Measurements from ENCODE around the gene DHRSX.
"Not testable (repeated sequence)": the region's sequence is repeated elsewhere in the genome, so short reads cannot be mapped to it uniquely, and the experiment has no call there.

Gene DHRSX

DNA sequence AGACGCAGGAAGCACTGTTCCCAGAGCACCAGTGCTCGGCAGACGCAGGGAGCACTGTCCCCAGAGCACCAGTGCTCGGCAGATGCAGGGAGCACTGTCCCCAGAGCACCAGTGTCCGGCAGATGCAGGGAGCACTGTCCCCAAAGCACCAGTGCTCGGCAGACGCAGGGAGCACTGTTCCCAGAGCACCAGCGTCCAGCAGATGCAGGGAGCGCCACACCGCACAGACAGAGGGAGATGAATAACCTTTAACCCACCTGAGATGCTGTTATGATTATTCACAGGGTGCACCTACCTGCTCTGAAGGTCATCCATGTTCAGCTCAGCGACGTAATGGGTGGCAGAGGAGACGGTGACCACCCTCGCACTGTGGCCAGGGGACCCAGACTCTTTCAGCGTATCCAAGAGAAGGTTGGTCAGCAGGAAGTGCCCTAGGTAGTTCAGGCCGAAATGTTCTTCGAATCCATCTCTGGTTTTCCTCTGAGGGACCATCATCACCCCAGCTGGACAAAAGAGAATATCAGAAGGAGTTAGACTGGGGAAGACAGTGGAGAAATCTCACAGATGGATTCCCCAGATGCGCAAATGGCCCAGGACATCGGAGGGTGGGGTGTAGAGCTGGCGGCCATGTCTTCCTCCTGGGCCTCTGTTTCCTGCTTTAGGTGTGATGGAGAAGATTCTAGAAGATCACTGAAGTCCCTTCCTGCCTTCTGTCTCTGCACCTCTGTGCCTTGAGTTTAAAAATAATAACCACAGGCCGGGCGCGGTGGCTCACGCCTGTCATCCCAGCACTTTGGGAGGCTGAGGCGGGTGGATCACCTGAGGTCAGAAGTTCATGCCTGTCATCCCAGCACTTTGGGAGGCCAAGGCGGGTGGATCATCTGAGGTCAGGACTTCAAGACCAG is 234.1 kb downstream of the DHRSX start:
- TF ChIP-seq, protein P1, sequence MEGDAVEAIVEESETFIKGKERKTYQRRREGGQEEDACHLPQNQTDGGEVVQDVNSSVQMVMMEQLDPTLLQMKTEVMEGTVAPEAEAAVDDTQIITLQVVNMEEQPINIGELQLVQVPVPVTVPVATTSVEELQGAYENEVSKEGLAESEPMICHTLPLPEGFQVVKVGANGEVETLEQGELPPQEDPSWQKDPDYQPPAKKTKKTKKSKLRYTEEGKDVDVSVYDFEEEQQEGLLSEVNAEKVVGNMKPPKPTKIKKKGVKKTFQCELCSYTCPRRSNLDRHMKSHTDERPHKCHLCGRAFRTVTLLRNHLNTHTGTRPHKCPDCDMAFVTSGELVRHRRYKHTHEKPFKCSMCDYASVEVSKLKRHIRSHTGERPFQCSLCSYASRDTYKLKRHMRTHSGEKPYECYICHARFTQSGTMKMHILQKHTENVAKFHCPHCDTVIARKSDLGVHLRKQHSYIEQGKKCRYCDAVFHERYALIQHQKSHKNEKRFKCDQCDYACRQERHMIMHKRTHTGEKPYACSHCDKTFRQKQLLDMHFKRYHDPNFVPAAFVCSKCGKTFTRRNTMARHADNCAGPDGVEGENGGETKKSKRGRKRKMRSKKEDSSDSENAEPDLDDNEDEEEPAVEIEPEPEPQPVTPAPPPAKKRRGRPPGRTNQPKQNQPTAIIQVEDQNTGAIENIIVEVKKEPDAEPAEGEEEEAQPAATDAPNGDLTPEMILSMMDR (IDR thresholded peaks at IDR 0.05; ENCODE audit: insufficient read depth, low read depth, low read length, missing control alignments) = no peak

DNA sequence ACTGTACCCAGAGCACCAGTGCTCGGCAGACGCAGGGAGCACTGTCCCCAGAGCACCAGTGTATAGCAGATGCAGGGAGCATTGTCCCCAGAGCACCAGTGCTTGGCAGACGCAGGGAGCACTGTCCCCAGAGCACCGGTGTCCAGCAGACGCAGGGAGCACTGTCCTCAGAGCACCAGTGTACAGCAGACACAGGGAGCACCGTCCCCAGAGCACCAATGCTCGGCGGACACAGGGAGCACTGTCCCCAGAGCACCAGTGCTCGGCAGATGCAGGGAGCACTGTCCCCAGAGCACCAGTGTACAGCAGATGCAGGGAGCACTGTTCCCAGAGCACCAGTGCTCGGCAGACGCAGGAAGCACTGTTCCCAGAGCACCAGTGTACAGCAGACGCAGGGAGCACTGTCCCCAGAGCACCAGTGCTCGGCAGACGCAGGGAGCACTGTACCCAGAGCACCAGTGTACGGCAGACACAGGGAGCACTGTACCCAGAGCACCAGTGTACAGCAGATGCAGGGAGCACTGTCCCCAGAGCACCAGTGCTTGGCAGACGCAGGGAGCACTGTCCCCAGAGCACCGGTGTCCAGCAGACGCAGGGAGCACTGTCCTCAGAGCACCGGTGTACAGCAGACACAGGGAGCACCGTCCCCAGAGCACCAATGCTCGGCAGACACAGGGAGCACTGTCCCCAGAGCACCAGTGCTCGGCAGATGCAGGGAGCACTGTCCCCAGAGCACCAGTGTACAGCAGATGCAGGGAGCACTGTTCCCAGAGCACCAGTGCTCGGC is 234.9 kb downstream of the DHRSX start:
- not testable (repeated sequence) for DNase-seq (ENCODE audit: low read depth); H3K4me3 ChIP-seq (ENCODE audit: low read depth, low read length)

More for the DNA sequence above, 234.1 kb downstream of the DHRSX start:
- H3K4me3 ChIP-seq (ENCODE audit: low read depth, low read length) = no peak overlapping the region
- DNase-seq (ENCODE audit: low read depth) = no peak

DNA sequence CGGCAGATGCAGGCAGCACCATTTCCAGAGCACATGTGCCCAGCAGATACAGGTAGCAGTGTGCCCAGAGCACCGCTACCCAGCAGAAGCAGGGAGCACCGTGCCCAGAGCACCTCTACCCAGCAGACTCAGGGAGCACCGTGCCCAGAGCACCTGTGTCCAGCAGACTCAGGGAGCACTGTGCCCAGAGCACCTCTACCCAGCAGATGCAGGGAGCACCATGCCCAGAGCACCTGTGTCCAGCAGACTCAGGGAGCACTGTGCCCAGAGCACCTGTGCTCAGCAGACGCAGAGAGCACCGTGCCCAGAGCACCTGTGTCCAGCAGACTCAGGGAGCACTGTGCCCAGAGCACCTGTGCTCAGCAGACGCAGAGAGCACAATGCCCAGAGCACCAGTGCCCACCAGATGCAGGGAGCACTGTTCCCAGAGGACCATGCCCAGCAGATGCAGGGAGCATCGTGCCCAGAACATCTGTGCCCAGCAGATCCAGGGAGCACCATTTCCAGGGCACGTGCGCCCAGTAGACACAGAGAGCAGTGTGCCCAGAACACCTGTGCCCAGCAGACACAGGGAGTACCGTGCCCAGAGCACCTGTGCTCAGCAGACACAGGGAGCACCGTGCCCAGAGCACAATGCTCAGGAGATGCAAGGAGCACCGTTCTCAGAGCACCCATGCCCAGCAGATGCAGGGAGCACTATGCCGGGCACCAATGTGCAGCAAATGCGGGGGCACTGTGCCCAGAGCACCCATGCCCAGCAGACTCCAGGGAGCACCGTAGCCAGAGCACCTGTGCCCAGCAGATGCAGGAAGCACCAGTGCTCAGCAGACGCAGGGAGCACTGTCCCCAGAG is 236.4 kb downstream of the DHRSX start:
- TF ChIP-seq, protein P1 (IDR thresholded peaks at IDR 0.05; ENCODE audit: insufficient read depth, low read depth, low read length, missing control alignments) = no peak
- no peak overlapping the region for H3K4me3 ChIP-seq (ENCODE audit: low read depth, low read length)
- no peak for DNase-seq (ENCODE audit: low read depth)

DNA sequence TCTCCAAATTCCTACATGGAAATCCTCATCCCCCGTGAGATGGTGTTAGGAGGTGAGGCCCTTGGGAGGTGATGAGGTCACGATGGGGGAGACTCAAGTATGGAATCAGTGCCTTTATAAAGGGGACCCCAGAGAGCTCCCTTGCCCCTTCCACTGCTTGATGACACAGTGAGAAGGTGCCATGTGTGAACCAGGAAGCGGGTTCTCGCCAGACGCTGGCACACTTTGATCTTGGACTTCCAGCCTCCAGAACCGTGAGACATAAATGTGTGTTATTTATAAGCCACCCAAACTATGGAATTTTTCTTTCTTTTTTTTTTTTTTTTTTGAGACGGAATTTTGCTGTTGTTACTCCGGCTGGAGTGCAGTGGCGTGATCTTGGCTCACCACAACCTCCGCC is 237.6 kb downstream of the DHRSX start:
- TF ChIP-seq, protein P1 (IDR thresholded peaks at IDR 0.05; ENCODE audit: insufficient read depth, low read depth, low read length, missing control alignments) = no peak
- no peak for DNase-seq (ENCODE audit: low read depth)
- no peak overlapping the region for H3K4me3 ChIP-seq (ENCODE audit: low read depth, low read length)

DNA sequence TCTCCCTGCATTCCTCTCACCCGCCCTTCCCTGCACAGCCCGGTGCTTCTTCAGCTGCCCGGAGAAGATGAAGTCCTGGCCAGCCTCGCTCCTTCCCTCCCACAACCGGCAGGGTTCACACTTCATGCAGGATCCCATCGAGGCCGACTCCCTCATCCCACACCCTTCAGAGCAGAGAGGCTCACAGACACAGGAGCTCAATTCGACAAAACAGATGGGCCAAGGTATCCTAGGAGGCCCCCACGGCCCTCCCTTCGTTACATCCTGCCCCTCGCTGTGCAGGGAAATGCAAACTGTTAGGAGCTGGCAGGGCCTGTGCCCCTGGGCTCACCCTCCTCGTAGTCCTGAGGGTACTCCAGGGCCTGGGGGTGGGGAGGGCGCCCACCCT is 238.1 kb downstream of the DHRSX start:
- TF ChIP-seq, protein P1 (IDR thresholded peaks at IDR 0.05; ENCODE audit: insufficient read depth, low read depth, low read length, missing control alignments) = no peak

DNA sequence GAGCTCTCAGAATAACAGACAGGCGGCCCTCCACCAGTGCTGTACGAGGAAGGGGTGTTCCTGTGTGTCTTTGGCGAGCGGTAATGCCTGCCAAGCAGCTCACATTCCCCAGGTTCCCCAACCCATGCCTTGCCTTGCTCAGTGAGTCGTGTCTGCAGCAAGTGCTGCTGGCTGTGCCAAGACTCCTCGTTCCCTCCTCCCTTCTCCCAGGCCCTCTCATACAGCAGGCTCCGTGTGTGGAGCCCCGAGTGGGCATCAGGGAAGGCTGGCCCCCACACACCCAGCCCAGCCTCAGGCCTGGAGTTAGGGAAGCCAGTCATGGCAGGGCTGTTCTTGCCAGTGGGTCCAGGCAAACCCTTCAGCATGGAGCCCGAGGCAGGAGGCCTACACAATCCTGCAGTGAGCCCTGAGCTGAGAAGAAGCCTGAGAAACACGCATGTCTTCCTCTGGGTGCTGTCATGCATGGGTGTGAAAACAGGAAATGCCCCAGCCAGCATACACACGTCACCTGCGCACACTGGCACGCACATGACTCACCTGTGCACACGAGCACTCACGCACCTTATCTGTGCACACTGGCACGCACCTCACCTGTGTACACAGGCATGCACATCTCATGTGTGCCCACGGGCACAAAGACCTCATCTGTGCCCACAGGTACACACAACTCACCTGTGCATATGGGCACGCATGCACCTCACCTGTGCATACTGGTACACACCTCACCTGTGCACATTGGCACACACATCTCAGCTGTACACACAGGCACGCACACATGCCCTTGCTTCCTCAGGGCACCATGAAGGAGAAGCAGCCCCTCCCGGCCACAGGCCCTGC is 238.7 kb downstream of the DHRSX start:
- TF ChIP-seq, protein P1 (IDR thresholded peaks at IDR 0.05; ENCODE audit: insufficient read depth, low read depth, low read length, missing control alignments) = no peak
- DNase-seq (ENCODE audit: low read depth) = no peak
- H3K4me3 ChIP-seq (ENCODE audit: low read depth, low read length) = no peak overlapping the region

More for the DNA sequence above, 238.1 kb downstream of the DHRSX start:
- H3K4me3 ChIP-seq (ENCODE audit: low read depth, low read length) = no peak overlapping the region
- no peak for DNase-seq (ENCODE audit: low read depth)

Measured in GM12865 (cell line).